GM23338 (cell line): ENCODE results near the gene AMFR.

Experiments
- CREB1 ChIP-seq: fragments of 250-450 bp; sonication (Bioruptor Pico); IDR thresholded peaks from 2 replicates; pipeline ENCODE4 v1.5.0; 2020; ENCODE audit warnings: low read depth, mild to moderate bottlenecking, moderate library complexity
- EZH2 ChIP-seq: fragments of 200-600 bp; sonication (generic); IDR thresholded peaks from one replicate; pipeline ENCODE4 v1.8.0; 2017; ENCODE audit warnings: antibody characterized with exemption, mild to moderate bottlenecking, low read depth; ENCODE audit not compliant: unreplicated experiment
- EZH2phosphoT487 ChIP-seq: fragments of 200-600 bp; sonication (generic); IDR thresholded peaks from one replicate; pipeline ENCODE4 v1.8.1; 2018; ENCODE audit warnings: antibody characterized with exemption; ENCODE audit not compliant: unreplicated experiment
- JUNB ChIP-seq: IDR thresholded peaks from one replicate; pipeline ENCODE4 v1.6.1; 2016; ENCODE audit warnings: antibody characterized with exemption; ENCODE audit not compliant: unreplicated experiment
- NANOG ChIP-seq: IDR thresholded peaks from 2 replicates; pipeline ENCODE4 v1.6.1; 2016; ENCODE audit warnings: antibody characterized with exemption, borderline replicate concordance
- POLR2AphosphoS5 ChIP-seq: IDR thresholded peaks from 2 replicates; pipeline ENCODE4 v1.6.1; 2016; ENCODE audit warnings: antibody characterized with exemption, low read depth
- REST ChIP-seq: IDR thresholded peaks from one replicate; pipeline ENCODE4 v1.6.1; 2018; ENCODE audit warnings: antibody characterized with exemption; ENCODE audit not compliant: unreplicated experiment
- STAT1 ChIP-seq: IDR thresholded peaks from one replicate; pipeline ENCODE4 v1.6.1; 2016; ENCODE audit warnings: antibody characterized with exemption; ENCODE audit not compliant: unreplicated experiment
- ZNF114 ChIP-seq: fragments of 250-450 bp; sonication (Bioruptor Pico); IDR thresholded peaks from 2 replicates; pipeline ENCODE4 v1.5.0; 2020; ENCODE audit warnings: mild to moderate bottlenecking, moderate library complexity
- TF ChIP-seq, protein P1 (sequence below), 2 experiments: fragments of 200-600 bp in 1 of 2; sonication (generic) in 1 of 2; conservative IDR thresholded peaks; 2 replicates each; pipeline versions ENCODE4 v1.5.1 to v1.6.1; 2016 to 2017; ENCODE audit warnings: antibody characterized with exemption in 2 of 2, low read depth in 2 of 2, mild to moderate bottlenecking in 2 of 2, moderate library complexity in 1 of 2

- TF ChIP-seq, protein P1, sequence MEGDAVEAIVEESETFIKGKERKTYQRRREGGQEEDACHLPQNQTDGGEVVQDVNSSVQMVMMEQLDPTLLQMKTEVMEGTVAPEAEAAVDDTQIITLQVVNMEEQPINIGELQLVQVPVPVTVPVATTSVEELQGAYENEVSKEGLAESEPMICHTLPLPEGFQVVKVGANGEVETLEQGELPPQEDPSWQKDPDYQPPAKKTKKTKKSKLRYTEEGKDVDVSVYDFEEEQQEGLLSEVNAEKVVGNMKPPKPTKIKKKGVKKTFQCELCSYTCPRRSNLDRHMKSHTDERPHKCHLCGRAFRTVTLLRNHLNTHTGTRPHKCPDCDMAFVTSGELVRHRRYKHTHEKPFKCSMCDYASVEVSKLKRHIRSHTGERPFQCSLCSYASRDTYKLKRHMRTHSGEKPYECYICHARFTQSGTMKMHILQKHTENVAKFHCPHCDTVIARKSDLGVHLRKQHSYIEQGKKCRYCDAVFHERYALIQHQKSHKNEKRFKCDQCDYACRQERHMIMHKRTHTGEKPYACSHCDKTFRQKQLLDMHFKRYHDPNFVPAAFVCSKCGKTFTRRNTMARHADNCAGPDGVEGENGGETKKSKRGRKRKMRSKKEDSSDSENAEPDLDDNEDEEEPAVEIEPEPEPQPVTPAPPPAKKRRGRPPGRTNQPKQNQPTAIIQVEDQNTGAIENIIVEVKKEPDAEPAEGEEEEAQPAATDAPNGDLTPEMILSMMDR (conservative IDR thresholded peaks at IDR 0.05; ENCODE audit: low read depth in 2 of 2): no peak
- no peak for TF ChIP-seq REST
- no peak for TF ChIP-seq POLR2AphosphoS5
- TF ChIP-seq CREB1 (CRISPR knock-in tag): no peak
- TF ChIP-seq JUNB: no peak
- no peak for TF ChIP-seq EZH2
- no peak for TF ChIP-seq ZNF114 (CRISPR knock-in tag)
- no peak for TF ChIP-seq EZH2phosphoT487
- TF ChIP-seq NANOG: no peak
- TF ChIP-seq STAT1: no peak
These were observed 104.4 kb downstream of the AMFR start for GRCh38 chr16:56320811-56321558.
